Measurements from ENCODE around the gene BAK1. TPM values are rescaled to one million over a fixed set of nuclear protein-coding genes. Genes with fewer than 3 reads are reported as not detected.
A peak's percentile ranks its signal among the peaks of the same experiment; 100 is the strongest.

Gene BAK1
- total and polyA plus RNA-seq, 2 donors (not counting 1 experiment from before 2014, with no cell fraction given): 12.9 to 13.0 TPM

GRCh38 chr6:33585403-33586107 lies 5.5 kb upstream of the BAK1 start:
- no peaks in the 10 kb centered on the region for H4K20me1 ChIP-seq (ENCODE audit: control insufficient read depth, extremely low read depth, insufficient read depth, low read length)
- no peak overlapping the region for H3K27ac ChIP-seq (ENCODE audit: insufficient read depth, low read length)
- H3K9ac ChIP-seq (ENCODE audit: insufficient read depth, low read length): no peak overlapping the region
- peak overlapping the region; percentile 60 for H2AFZ ChIP-seq (ENCODE audit: low read length)
- H3K79me2 ChIP-seq (ENCODE audit: control insufficient read depth, insufficient read depth, low read length): no peaks in the 10 kb centered on the region
- no peak for TF ChIP-seq EZH2 (IDR thresholded peaks at IDR 0.05; ENCODE audit: low read length, missing control alignments)
- peak; percentile 95 to 98 for TF ChIP-seq CTCF (conservative IDR thresholded peaks at IDR 0.05 in 1 of 2, IDR thresholded peaks at IDR 0.05 in 1 of 2; ENCODE audit: low read depth in 1 of 2, low read length in 2 of 2)
- no peaks in the 10 kb centered on the region for H3K9me3 ChIP-seq (ENCODE audit: control insufficient read depth, insufficient read depth, low read depth, low read length)
- peak overlapping the region; percentile 38 for H3K4me2 ChIP-seq (ENCODE audit: extremely low read depth, insufficient read depth, low read length)
- H3K4me1 ChIP-seq (ENCODE audit: control insufficient read depth, extremely low read depth, insufficient read depth, low read length): peaks cover 12% of the 10 kb centered on the region
- no peaks in the 10 kb centered on the region for H3K27me3 ChIP-seq (ENCODE audit: control insufficient read depth, insufficient read depth, low read length)
- peak overlapping the region in 1 of 4 experiments; percentile 19 for H3K4me3 ChIP-seq (replicated peaks in 1 of 4; ENCODE audit: control extremely low read depth in 1 of 4, insufficient read depth in 1 of 4, low read depth in 3 of 4, low read length in 4 of 4)
- H3K36me3 ChIP-seq (ENCODE audit: control insufficient read depth, insufficient read depth, low read length): no peaks in the 10 kb centered on the region
- DNase-seq (ENCODE audit: low read depth in 2 of 2): peak; percentile 61 to 68

- no peaks in the 10 kb centered on the region for H3K9me3 ChIP-seq (ENCODE audit: control insufficient read depth, insufficient read depth, low read depth, low read length)
- peaks cover 6% of the 10 kb centered on the region for H3K4me1 ChIP-seq (ENCODE audit: control insufficient read depth, extremely low read depth, insufficient read depth, low read length)
- no peak for TF ChIP-seq EZH2 (IDR thresholded peaks at IDR 0.05; ENCODE audit: low read length, missing control alignments)
- TF ChIP-seq CTCF (conservative IDR thresholded peaks at IDR 0.05 in 1 of 2, IDR thresholded peaks at IDR 0.05 in 1 of 2; ENCODE audit: low read depth in 1 of 2, low read length in 2 of 2): no peak
- H3K79me2 ChIP-seq (ENCODE audit: control insufficient read depth, insufficient read depth, low read length): peaks cover under 1% of the 10 kb centered on the region
- no peak overlapping the region for H3K9ac ChIP-seq (ENCODE audit: insufficient read depth, low read length)
- DNase-seq (ENCODE audit: low read depth in 2 of 2): no peak
- H3K27me3 ChIP-seq (ENCODE audit: control insufficient read depth, insufficient read depth, low read length): no peaks in the 10 kb centered on the region
- no peak overlapping the region for H3K4me2 ChIP-seq (ENCODE audit: extremely low read depth, insufficient read depth, low read length)
- H2AFZ ChIP-seq (ENCODE audit: low read length): no peak overlapping the region
- H3K36me3 ChIP-seq (ENCODE audit: control insufficient read depth, insufficient read depth, low read length): no peaks in the 10 kb centered on the region
- no peaks in the 10 kb centered on the region for H4K20me1 ChIP-seq (ENCODE audit: control insufficient read depth, extremely low read depth, insufficient read depth, low read length)
- H3K27ac ChIP-seq (ENCODE audit: insufficient read depth, low read length): no peak overlapping the region
- H3K4me3 ChIP-seq (replicated peaks in 1 of 4; ENCODE audit: control extremely low read depth in 1 of 4, insufficient read depth in 1 of 4, low read depth in 3 of 4, low read length in 4 of 4): no peak overlapping the region
These were observed 4.8 kb upstream of the BAK1 start for GRCh38 chr6:33584700-33585402.

- Histone ChIP-seq H3K4me1 (ENCODE audit: control insufficient read depth, extremely low read depth, insufficient read depth, low read length) (peaks cover 3% of the 10 kb centered on the region), H3K36me3 (ENCODE audit: control insufficient read depth, insufficient read depth, low read length) (no peaks in the 10 kb centered on the region), H3K27me3 (ENCODE audit: control insufficient read depth, insufficient read depth, low read length) (no peaks in the 10 kb centered on the region), H3K27ac (ENCODE audit: insufficient read depth, low read length) (no peak overlapping the region), H3K9me3 (ENCODE audit: control insufficient read depth, insufficient read depth, low read depth, low read length) (no peaks in the 10 kb centered on the region), H3K9ac (ENCODE audit: insufficient read depth, low read length) (no peak overlapping the region), H2AFZ (ENCODE audit: low read length) (no peak overlapping the region), H4K20me1 (ENCODE audit: control insufficient read depth, extremely low read depth, insufficient read depth, low read length) (no peaks in the 10 kb centered on the region), H3K4me2 (ENCODE audit: extremely low read depth, insufficient read depth, low read length) (no peak overlapping the region), H3K4me3 (replicated peaks in 1 of 4; ENCODE audit: control extremely low read depth in 1 of 4, insufficient read depth in 1 of 4, low read depth in 3 of 4, low read length in 4 of 4) (no peak overlapping the region), H3K79me2 (ENCODE audit: control insufficient read depth, insufficient read depth, low read length) (peaks cover 12% of the 10 kb centered on the region)
- no peak for TF ChIP-seq EZH2 (IDR thresholded peaks at IDR 0.05; ENCODE audit: low read length, missing control alignments)
- TF ChIP-seq CTCF (conservative IDR thresholded peaks at IDR 0.05 in 1 of 2, IDR thresholded peaks at IDR 0.05 in 1 of 2; ENCODE audit: low read depth in 1 of 2, low read length in 2 of 2): peak; percentile 36
- no peak for DNase-seq (ENCODE audit: low read depth in 2 of 2)
These were observed 3.6 kb upstream of the BAK1 start for GRCh38 chr6:33583591-33584155.
